Urinary bladder (tissue), 4 donors: ENCODE results near the gene NR6A1. TPM values are rescaled to one million over a fixed set of nuclear protein-coding genes. Genes with fewer than 3 reads are reported as not detected.

Experiments used
- DNase-seq: peaks from one replicate; pipeline ENCODE4 v3.0.0-alpha.2; 2015; ENCODE audit errors: extremely low spot score
- H3K27ac ChIP-seq: one replicate; pipeline ENCODE4 v1.5.1; 2013; ENCODE audit warnings: low read depth, mild to moderate bottlenecking, moderate library complexity
- H3K36me3 ChIP-seq: one replicate; pipeline ENCODE4 v1.6.1; 2013; ENCODE audit warnings: mild to moderate bottlenecking, moderate library complexity; ENCODE audit not compliant: insufficient read depth
- H3K4me1 ChIP-seq: one replicate; pipeline ENCODE4 v1.6.1; 2013; ENCODE audit warnings: mild to moderate bottlenecking, moderate library complexity; ENCODE audit not compliant: insufficient read depth
- H3K4me3 ChIP-seq: one replicate; pipeline ENCODE4 v1.5.1; 2013; ENCODE audit warnings: low read depth, low read length
- WGBS: extraction: QIAGEN DNeasy Blood & Tissue Kit; methylation state at CpG from one replicate; pipeline ENCODE4 v1.1.7; 2013; 5-methylcytosine and 5-hydroxymethylcytosine counted together
- polyA plus RNA-seq: library from polyadenylated mRNA; stranded (reverse); fragments of 200-250 nt; gene quantifications from one replicate; pipeline ENCODE4 v1.2.3, GENCODE V29; 2013
- total RNA-seq: library from RNA; depleted of rRNA; stranded (reverse); fragments of >200 nt; gene quantifications from one replicate; pipeline ENCODE4 v1.2.3, GENCODE V29; 2014
- donor health status: healthy with polysubstance abuse.
- donor health status: healthy.

Gene NR6A1
- total and polyA plus RNA-seq, 2 donors = 0.29 to 1.4 TPM

- no peak overlapping the region for H3K27ac ChIP-seq
- DNase-seq = no peak
- no peaks in the 10 kb centered on the region for H3K36me3 ChIP-seq
- H3K4me3 ChIP-seq = no peak overlapping the region
- no peaks in the 10 kb centered on the region for H3K4me1 ChIP-seq
- 97% methylated on average over 2 of the region's 2 CpGs for WGBS
Measured at GRCh38 chr9:124730772-124731171, 40.3 kb downstream of the NR6A1 start.

DNA sequence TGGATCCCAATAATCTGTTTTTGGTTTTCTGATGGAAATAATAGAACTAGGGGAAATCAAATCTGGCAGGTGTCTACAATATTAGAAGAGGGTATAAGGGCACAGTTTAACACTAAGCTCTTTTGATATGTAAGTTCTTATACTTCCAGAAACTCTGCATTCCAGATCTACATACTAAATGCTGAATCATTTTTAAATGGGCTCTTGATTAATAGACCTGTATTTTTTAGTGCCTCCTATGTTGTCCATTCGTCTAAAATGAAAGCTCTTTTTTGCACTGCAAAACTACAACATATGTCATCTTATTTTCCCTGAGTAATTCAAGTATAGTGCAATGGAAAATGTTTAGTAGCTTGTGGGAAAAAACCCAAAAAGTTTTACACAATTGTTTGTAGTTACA is 44.2 kb downstream of the NR6A1 start:
- 77% methylated on average over 1 of the region's 1 CpG for WGBS
- H3K27ac ChIP-seq = no peak overlapping the region
- no peak for DNase-seq
- no peaks in the 10 kb centered on the region for H3K36me3 ChIP-seq
- H3K4me3 ChIP-seq = no peak overlapping the region
- H3K4me1 ChIP-seq = no peaks in the 10 kb centered on the region

DNA sequence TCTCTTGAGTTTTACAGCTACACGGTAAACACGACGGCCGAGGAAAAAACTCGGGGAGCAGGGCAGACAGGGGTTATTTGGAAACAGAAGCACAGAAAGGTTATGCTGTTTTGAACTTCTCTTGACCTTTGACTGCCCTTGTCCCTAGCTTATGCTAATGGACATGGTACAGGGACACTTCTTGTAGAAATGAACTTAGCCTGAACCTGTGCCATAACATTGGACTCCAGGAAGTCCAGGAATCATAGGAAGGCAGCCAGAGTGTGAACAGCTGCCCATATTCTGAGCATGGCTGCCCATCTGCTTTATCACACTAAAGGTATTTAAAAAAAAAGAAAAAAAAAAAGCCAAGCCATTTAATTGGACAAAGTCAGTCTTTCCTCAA is 46.1 kb downstream of the NR6A1 start:
- no peak for DNase-seq
- Histone ChIP-seq H3K4me1 (no peaks in the 10 kb centered on the region), H3K27ac (no peak overlapping the region), H3K4me3 (no peak overlapping the region), H3K36me3 (no peaks in the 10 kb centered on the region)
- 49% methylated on average over 5 of the region's 5 CpGs for WGBS

DNA sequence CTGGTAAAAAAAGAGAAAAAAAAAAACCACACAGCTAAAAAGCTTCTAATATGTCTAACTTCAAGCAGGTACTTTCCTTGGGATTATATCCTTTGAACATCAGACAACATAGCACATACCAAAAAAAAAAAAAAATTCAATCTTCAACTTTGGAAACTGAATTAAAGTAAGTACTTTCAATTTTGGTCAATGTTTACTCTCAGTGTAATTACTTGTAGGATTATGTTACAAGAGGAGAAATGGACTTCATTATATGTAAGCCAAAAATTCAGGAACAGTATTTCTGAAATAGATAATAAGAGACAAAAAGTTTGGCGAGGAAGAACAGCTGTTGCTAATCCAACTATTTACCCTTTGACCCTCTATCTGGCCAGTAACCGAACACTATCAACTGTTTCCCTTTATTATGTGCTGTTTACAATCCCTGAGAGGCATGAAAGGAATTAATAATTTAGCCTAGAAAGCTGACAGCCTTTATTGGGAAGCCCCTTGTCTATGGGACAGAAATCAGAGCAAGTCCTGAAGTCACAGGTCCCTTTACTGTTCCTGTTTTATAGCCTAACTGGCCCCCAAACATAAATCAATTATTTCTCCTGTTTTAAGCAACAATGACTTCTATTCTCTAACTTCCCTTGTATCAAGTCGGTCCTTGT is 46.6 kb downstream of the NR6A1 start:
- Histone ChIP-seq H3K27ac (no peak overlapping the region), H3K4me1 (no peaks in the 10 kb centered on the region), H3K4me3 (no peak overlapping the region), H3K36me3 (no peaks in the 10 kb centered on the region)
- WGBS = 33% methylated on average over 3 of the region's 3 CpGs
- no peak for DNase-seq

DNA sequence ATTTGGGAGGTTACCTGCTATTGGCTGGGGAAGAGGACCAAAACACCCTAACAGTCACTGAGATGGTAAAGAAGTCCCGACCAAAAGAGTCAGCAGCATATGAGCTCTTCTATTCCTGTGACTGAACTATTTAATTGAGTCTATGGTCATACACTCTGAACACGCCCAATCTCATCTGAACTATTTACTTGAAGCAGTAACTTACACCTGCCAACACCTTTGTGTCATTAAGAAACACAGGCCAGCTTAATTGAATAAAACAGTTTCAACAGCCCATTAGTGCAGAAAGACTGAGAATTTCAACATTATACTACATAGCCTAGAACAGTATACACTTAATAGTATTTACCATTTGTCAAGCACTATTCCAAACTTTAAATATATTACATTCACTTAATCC is 47.8 kb downstream of the NR6A1 start:
- no peak overlapping the region for H3K27ac ChIP-seq
- H3K4me3 ChIP-seq = no peak overlapping the region
- no peaks in the 10 kb centered on the region for H3K36me3 ChIP-seq
- WGBS = 78% methylated on average over 2 of the region's 2 CpGs
- H3K4me1 ChIP-seq = no peaks in the 10 kb centered on the region
- DNase-seq = no peak

GRCh38 chr9:124721109-124721906 is 49.8 kb downstream of the NR6A1 start:
- Histone ChIP-seq H3K4me3 (no peak overlapping the region), H3K27ac (no peak overlapping the region), H3K4me1 (no peaks in the 10 kb centered on the region), H3K36me3 (no peaks in the 10 kb centered on the region)
- DNase-seq = no peak
- WGBS = 43% methylated on average over 5 of the region's 5 CpGs

DNA sequence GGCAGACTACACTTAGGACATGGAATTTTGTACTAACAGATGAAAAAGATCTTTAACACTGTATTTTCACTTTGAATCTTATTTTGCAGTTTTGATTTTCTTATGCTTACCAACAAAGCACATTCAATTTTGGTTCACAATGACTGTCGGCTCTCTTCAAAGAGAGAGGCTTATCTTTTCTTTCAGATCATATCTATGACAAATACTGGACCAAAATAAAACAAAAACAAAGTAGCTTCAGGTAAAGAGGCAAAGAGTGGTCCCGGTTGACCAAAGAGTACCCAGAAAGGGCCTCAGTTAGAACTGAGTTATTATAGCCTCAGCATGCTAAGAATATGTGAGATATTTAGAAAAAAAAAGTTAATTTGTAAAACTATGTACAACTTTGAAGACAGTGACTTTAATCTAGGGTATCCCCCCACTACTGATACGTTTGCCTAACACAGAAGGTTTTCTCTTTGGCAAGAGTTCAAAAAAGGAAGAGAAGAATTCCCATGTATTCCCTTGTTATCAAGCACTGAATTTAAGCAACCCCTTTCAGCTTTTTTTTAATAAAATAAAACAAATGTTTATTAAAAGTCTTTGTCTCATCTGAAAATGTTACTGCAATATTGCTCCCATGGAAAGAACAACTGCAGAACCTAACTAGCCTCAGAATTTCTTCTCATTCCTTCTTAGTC is 50.5 kb downstream of the NR6A1 start:
- H3K4me1 ChIP-seq = no peaks in the 10 kb centered on the region
- 65% methylated on average over 3 of the region's 3 CpGs for WGBS
- no peak overlapping the region for H3K27ac ChIP-seq
- no peaks in the 10 kb centered on the region for H3K36me3 ChIP-seq
- DNase-seq = no peak
- no peak overlapping the region for H3K4me3 ChIP-seq

- H3K27ac ChIP-seq = no peak overlapping the region
- WGBS = 91% methylated on average over 6 of the region's 6 CpGs
Measured at GRCh38 chr9:124718928-124719327, 52.2 kb downstream of the NR6A1 start.

DNA sequence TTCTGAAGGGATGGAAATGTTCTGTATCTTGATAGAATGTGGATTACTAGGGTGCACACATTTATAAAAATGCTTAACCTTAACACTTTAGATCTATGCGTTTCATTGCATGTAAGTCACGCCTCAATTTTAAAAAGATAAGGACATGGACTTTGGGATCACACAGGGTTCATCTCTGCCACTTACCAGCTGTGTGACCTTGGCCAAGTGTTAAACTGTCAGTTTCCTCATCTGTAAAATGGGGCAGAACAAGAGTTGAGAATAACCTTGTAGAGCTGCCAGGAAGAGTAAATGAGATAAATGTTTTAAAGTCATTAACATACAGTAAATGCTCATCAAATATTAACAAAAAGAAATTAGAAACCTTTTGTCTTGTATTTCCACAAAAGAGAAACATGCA is 53.5 kb downstream of the NR6A1 start:
- Histone ChIP-seq H3K36me3 (no peaks in the 10 kb centered on the region), H3K27ac (no peak overlapping the region), H3K4me3 (no peak overlapping the region), H3K4me1 (no peaks in the 10 kb centered on the region)
- no peak for DNase-seq
- 98% methylated on average over 2 of the region's 2 CpGs for WGBS

More at GRCh38 chr9:124718928-124719327, 52.2 kb downstream of the NR6A1 start:
- Histone ChIP-seq H3K36me3 (no peaks in the 10 kb centered on the region), H3K4me1 (no peaks in the 10 kb centered on the region), H3K4me3 (no peak overlapping the region)
- DNase-seq = no peak

GRCh38 chr9:124716808-124717207 is 54.3 kb downstream of the NR6A1 start:
- no peak for DNase-seq
- WGBS = 82% methylated on average over 6 of the region's 6 CpGs
- Histone ChIP-seq H3K36me3 (no peaks in the 10 kb centered on the region), H3K4me1 (no peaks in the 10 kb centered on the region), H3K4me3 (no peak overlapping the region), H3K27ac (no peak overlapping the region)

GRCh38 chr9:124710766-124711165 is 60.3 kb downstream of the NR6A1 start:
- Histone ChIP-seq H3K27ac (no peak overlapping the region), H3K36me3 (no peaks in the 10 kb centered on the region), H3K4me3 (no peak overlapping the region), H3K4me1 (no peaks in the 10 kb centered on the region)
- DNase-seq = no peak
- WGBS = 89% methylated on average over 4 of the region's 4 CpGs

DNA sequence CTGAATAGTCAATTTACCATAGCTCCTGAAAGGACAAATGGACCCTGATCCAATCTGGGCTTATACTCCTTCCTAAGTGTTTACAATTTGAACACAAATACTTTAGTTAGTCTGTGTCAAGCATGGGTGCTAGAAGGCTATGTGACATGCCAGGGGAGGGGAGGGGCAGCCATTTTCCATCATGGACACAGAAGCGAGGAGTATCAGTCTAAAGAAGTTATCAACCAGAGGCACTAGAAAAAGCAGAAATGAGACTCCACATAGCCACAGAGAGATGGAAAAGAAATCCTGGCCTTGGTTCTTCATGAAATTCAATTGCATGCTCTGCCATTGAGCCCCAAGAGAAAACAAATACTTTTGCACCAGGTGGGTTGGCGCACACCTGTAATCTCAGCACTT is 61.8 kb downstream of the NR6A1 start:
- 94% methylated on average over 2 of the region's 2 CpGs for WGBS
- Histone ChIP-seq H3K4me3 (no peak overlapping the region), H3K27ac (no peak overlapping the region), H3K36me3 (no peaks in the 10 kb centered on the region), H3K4me1 (no peaks in the 10 kb centered on the region)
- no peak for DNase-seq

DNA sequence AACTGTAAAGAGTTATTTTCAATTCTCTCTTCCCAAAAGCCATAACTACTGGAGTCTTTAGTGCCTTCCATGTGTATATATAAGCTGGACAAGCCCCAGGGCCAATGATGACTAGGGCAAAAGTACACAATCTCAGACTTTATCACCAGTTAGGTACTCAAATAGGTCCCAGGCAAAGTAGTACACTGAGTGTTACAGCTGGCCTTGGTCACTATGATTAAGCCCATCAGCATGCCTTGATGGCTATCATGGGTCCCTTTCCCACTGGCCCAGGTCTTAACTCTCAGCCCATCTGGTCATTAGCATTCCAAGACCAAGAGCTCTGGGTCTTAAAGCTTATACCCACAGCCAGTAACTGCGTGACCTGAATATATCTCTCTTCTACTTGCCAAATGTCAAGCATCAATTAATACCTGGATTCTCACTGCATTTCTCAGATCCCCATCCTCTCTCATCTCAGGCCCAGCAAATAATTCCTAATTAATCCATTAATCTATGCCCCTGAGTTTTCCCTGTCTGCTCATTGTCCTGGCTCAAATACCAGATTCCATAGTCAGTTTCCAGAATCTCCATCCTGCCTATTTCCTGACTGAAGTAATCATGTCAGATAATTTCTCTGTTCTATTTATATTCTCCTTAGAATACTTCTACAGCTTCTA is 62.3 kb downstream of the NR6A1 start:
- no peaks in the 10 kb centered on the region for H3K36me3 ChIP-seq
- no peak for DNase-seq
- H3K4me3 ChIP-seq = no peak overlapping the region
- 76% methylated on average over 1 of the region's 1 CpG for WGBS
- H3K27ac ChIP-seq = no peak overlapping the region
- no peaks in the 10 kb centered on the region for H3K4me1 ChIP-seq
